Keratinocyte (primary cell): ENCODE results near the gene ZSWIM6.

Source experiments
- CTCF ChIP-seq, 3 experiments: IDR thresholded peaks in 1 of 3; conservative IDR thresholded peaks in 1 of 3; optimal IDR thresholded peaks in 1 of 3; 2 replicates in 2 of 3; 3 replicates in 1 of 3; pipeline versions ENCODE3 to v1.5.1; 2011; ENCODE audit warnings: low read length in 3 of 3, mild to moderate bottlenecking in 3 of 3, moderate library complexity in 2 of 3, control low read depth in 1 of 3, inconsistent platforms in 1 of 3; ENCODE audit not compliant: insufficient read depth in 2 of 3; ENCODE audit errors: extremely low read depth in 1 of 3
- EZH2 ChIP-seq: IDR thresholded peaks from one replicate; pipeline ENCODE4 v1.6.1; 2012; ENCODE audit warnings: inconsistent platforms, mild to moderate bottlenecking, low read length, moderate library complexity

GRCh38 chr5:61321669-61322068, 10.4 kb upstream of the ZSWIM6 start:
- no peak for TF ChIP-seq CTCF (optimal IDR thresholded peaks at IDR 0.05 in 1 of 3, IDR thresholded peaks at IDR 0.05 in 1 of 3, conservative IDR thresholded peaks at IDR 0.05 in 1 of 3; ENCODE audit: extremely low read depth in 1 of 3, insufficient read depth in 2 of 3, low read length in 3 of 3)
- no peak for TF ChIP-seq EZH2
